Natural killer cell (primary cell): ENCODE results near the gene TACR1. TPM values are rescaled to one million over a fixed set of nuclear protein-coding genes. Genes with fewer than 3 reads are reported as not detected.

Experiments used
- ATAC-seq, 3 donors: fragments of 150-1000 bp in 2 of 3; fragments of 200-7000 bp in 1 of 3; cut with Tn5 transposase; 1 replicate in 1 of 3; 2 replicates in 2 of 3; pipeline ENCODE4 v1.10.0; 2021; ENCODE audit warnings: mild to moderate bottlenecking in 2 of 3, moderate library complexity in 2 of 3
- DNase-seq, 2 donors: peaks; one replicate each; pipeline versions ENCODE4 v3.0.0 to v3.0.0-alpha.2; 2013 to 2021; ENCODE audit warnings: mixed read lengths in 1 of 2
- H3K27ac ChIP-seq: one replicate; pipeline ENCODE4 v1.5.1; 2013; ENCODE audit warnings: mild to moderate bottlenecking, low read length
- H3K27me3 ChIP-seq: one replicate; pipeline ENCODE4 v1.6.1; 2013; ENCODE audit warnings: low read length; ENCODE audit not compliant: control insufficient read depth, insufficient read depth
- H3K36me3 ChIP-seq: one replicate; pipeline ENCODE4 v1.6.1; 2013; ENCODE audit warnings: low read length; ENCODE audit not compliant: control insufficient read depth, insufficient read depth
- H3K4me1 ChIP-seq: one replicate; pipeline ENCODE4 v1.6.1; 2013; ENCODE audit warnings: low read length; ENCODE audit not compliant: control insufficient read depth, insufficient read depth
- H3K4me3 ChIP-seq: one replicate; pipeline ENCODE4 v1.5.1; 2013; ENCODE audit warnings: low read length
- H3K9me3 ChIP-seq: one replicate; pipeline ENCODE4 v1.6.1; 2013; ENCODE audit warnings: low read length; ENCODE audit not compliant: control insufficient read depth, insufficient read depth
- H3K27ac Mint-ChIP-seq, 2 donors: one replicate each; pipeline ENCODE4 v1.8.0; 2022; ENCODE audit warnings: mild to moderate bottlenecking in 2 of 2, mixed read lengths in 2 of 2, moderate library complexity in 1 of 2
- H3K27me3 Mint-ChIP-seq, 2 donors: one replicate each; pipeline ENCODE4 v1.8.0; 2022; ENCODE audit warnings: low read depth in 2 of 2, mixed read lengths in 2 of 2
- H3K36me3 Mint-ChIP-seq: one replicate; pipeline ENCODE4 v1.8.0; 2022; ENCODE audit warnings: mixed read lengths
- H3K4me1 Mint-ChIP-seq, 2 donors: one replicate each; pipeline ENCODE4 v1.8.0; 2022; ENCODE audit warnings: mixed read lengths in 2 of 2
- H3K4me3 Mint-ChIP-seq: one replicate; pipeline ENCODE4 v1.8.0; 2022; ENCODE audit warnings: mild to moderate bottlenecking, moderate library complexity, mixed read lengths
- H3K9me3 Mint-ChIP-seq, 2 donors: one replicate each; pipeline ENCODE4 v1.8.0; 2022; ENCODE audit warnings: mixed read lengths in 2 of 2
- CTCF ChIP-seq: fragments of 200-600 bp; IDR thresholded peaks from one replicate; pipeline ENCODE4 v1.8.0; 2022; ENCODE audit warnings: antibody characterized with exemption
- WGBS: methylation state at CpG from one replicate; pipeline ENCODE4 v1.1.7; 2013; ENCODE audit warnings: missing lambda C conversion rate; ENCODE audit not compliant: insufficient coverage; 5-methylcytosine and 5-hydroxymethylcytosine counted together
- intact Hi-C: fragments of 100-400 bp; cut with micrococcal nuclease; formaldehyde crosslinking; loops from one replicate; pipeline ENCODE4 v1.14.2; 2022
- total RNA-seq, 4 donors: library from RNA; stranded (reverse); fragments of 120-200 nt in 1 of 4; gene quantifications; one replicate each; pipeline versions ENCODE4 v1.2.3 to v1.2.4, GENCODE V29; 2013 to 2022

Gene TACR1
- total RNA-seq, 3 donors from 2014 or later (not counting 1 experiment from before 2014, with no cell fraction given) = not detected

GRCh38 chr2:75097831-75098230, 101.5 kb downstream of the TACR1 start:
- no peak overlapping the region for H3K27ac Mint-ChIP-seq
- peaks cover 0 to 4% of the 10 kb centered on the region in 2 donors for H3K9me3 Mint-ChIP-seq
- no peaks in the 10 kb centered on the region for H3K27me3 ChIP-seq
- no peaks in the 10 kb centered on the region for H3K9me3 ChIP-seq
- H3K36me3 Mint-ChIP-seq = no peaks in the 10 kb centered on the region
- no peaks in the 10 kb centered on the region for H3K36me3 ChIP-seq
- no peak for TF ChIP-seq CTCF
- WGBS = 100% methylated on average over 1 of the region's 1 CpG
- ATAC-seq (no peak), DNase-seq (no peak)
- no peak overlapping the region for H3K27ac ChIP-seq
- H3K27me3 Mint-ChIP-seq = peaks cover 14 to 15% of the 10 kb centered on the region in 2 donors
- H3K4me3 ChIP-seq = no peak overlapping the region
- H3K4me3 Mint-ChIP-seq = no peak overlapping the region
- no peaks in the 10 kb centered on the region for H3K4me1 ChIP-seq
- peaks cover 10 to 14% of the 10 kb centered on the region in 2 donors for H3K4me1 Mint-ChIP-seq
- intact Hi-C loops = no loop called here

GRCh38 chr2:75094405-75094804, 104.9 kb downstream of the TACR1 start:
- H3K4me1 Mint-ChIP-seq = peaks cover 10 to 13% of the 10 kb centered on the region in 2 donors
- H3K27ac Mint-ChIP-seq = no peak overlapping the region
- peaks cover 0 to 4% of the 10 kb centered on the region in 2 donors for H3K9me3 Mint-ChIP-seq
- peaks cover 11 to 24% of the 10 kb centered on the region in 2 donors for H3K27me3 Mint-ChIP-seq
- Histone ChIP-seq H3K27me3 (no peaks in the 10 kb centered on the region), H3K27ac (no peak overlapping the region), H3K36me3 (no peaks in the 10 kb centered on the region), H3K9me3 (no peaks in the 10 kb centered on the region), H3K4me1 (no peaks in the 10 kb centered on the region), H3K4me3 (no peak overlapping the region)
- TF ChIP-seq CTCF = no peak
- no peak overlapping the region for H3K4me3 Mint-ChIP-seq
- no peaks in the 10 kb centered on the region for H3K36me3 Mint-ChIP-seq
- WGBS = 80% methylated on average over 1 of the region's 1 CpG
- no peak for DNase-seq
- intact Hi-C loops = no loop called here
- no peak for ATAC-seq

GRCh38 chr2:75090770-75091515, 108.4 kb downstream of the TACR1 start:
- ATAC-seq (no peak), DNase-seq (no peak)
- H3K27ac Mint-ChIP-seq = no peak overlapping the region
- intact Hi-C loops = no loop called here
- H3K4me3 Mint-ChIP-seq = no peak overlapping the region
- WGBS = 73% methylated on average over 3 of the region's 5 CpGs
- H3K27me3 Mint-ChIP-seq = peaks cover 6 to 27% of the 10 kb centered on the region in 2 donors
- no peaks in the 10 kb centered on the region for H3K4me1 ChIP-seq
- no peaks in the 10 kb centered on the region for H3K36me3 ChIP-seq
- H3K27ac ChIP-seq = no peak overlapping the region
- TF ChIP-seq CTCF = no peak
- peaks cover 0 to 6% of the 10 kb centered on the region in 2 donors for H3K9me3 Mint-ChIP-seq
- peaks cover 7 to 10% of the 10 kb centered on the region in 2 donors for H3K4me1 Mint-ChIP-seq
- H3K27me3 ChIP-seq = no peaks in the 10 kb centered on the region
- H3K4me3 ChIP-seq = no peak overlapping the region
- H3K36me3 Mint-ChIP-seq = no peaks in the 10 kb centered on the region
- no peaks in the 10 kb centered on the region for H3K9me3 ChIP-seq

- H3K27ac ChIP-seq = no peak overlapping the region
- H3K36me3 ChIP-seq = no peaks in the 10 kb centered on the region
- no peak overlapping the region for H3K27ac Mint-ChIP-seq
- H3K27me3 Mint-ChIP-seq = peaks cover 13 to 40% of the 10 kb centered on the region in 2 donors
- 97% methylated on average over 3 of the region's 3 CpGs for WGBS
- H3K4me1 Mint-ChIP-seq = peaks cover 4 to 7% of the 10 kb centered on the region in 2 donors
- H3K27me3 ChIP-seq = no peaks in the 10 kb centered on the region
- intact Hi-C loops = no loop called here
- ATAC-seq (no peak), DNase-seq (no peak)
- TF ChIP-seq CTCF = no peak
- peaks cover 0 to 4% of the 10 kb centered on the region in 2 donors for H3K9me3 Mint-ChIP-seq
- H3K4me3 ChIP-seq = no peak overlapping the region
- H3K4me1 ChIP-seq = no peaks in the 10 kb centered on the region
- no peaks in the 10 kb centered on the region for H3K9me3 ChIP-seq
- H3K36me3 Mint-ChIP-seq = no peaks in the 10 kb centered on the region
- no peak overlapping the region for H3K4me3 Mint-ChIP-seq
Measured at GRCh38 chr2:75089471-75089870, 109.8 kb downstream of the TACR1 start.
